HG03354 (cell line): ENCODE data around the gene SV2C.
"Not testable (repeated sequence)": the region's sequence is repeated elsewhere in the genome, so short reads cannot be mapped to it uniquely, and the experiment has no call there.

Source experiments
- ATAC-seq: cut with Tn5 transposase; IDR thresholded peaks from one replicate; pipeline ENCODE4 v1.9.1; 2021; ENCODE audit warnings: mild to moderate bottlenecking; ENCODE audit not compliant: unreplicated experiment, poor library complexity, severe bottlenecking

SV2C gene

GRCh38 chr5:76366596-76366995 lies 283.4 kb downstream of the SV2C start:
- no peak for ATAC-seq

- peak; percentile 70 for ATAC-seq
Measured at GRCh38 chr5:76367623-76368371, 284.6 kb downstream of the SV2C start.

DNA sequence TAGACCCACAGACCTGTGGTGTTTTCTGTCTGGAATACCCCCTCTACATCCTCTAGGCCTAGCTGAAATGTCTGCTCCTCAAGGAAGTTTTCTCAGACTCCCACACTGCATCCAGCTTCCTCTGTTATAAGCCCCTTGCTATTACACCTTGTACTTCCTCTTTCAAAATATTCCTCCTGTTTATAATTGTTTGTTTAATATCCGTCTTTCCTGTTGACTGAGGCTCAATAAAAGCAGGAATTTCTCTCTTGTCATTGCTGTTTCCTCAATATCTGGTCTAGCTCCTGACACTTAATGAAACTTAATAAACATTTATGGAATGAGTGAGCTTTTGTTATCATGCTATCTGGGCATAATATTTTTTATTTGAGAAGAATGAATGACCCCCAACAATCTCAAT lies 285.8 kb downstream of the SV2C start:
- no peak for ATAC-seq

GRCh38 chr5:76369668-76370067 lies 286.5 kb downstream of the SV2C start:
- ATAC-seq: not testable (repeated sequence)

GRCh38 chr5:76371960-76372322 lies 288.8 kb downstream of the SV2C start:
- ATAC-seq: no peak

DNA sequence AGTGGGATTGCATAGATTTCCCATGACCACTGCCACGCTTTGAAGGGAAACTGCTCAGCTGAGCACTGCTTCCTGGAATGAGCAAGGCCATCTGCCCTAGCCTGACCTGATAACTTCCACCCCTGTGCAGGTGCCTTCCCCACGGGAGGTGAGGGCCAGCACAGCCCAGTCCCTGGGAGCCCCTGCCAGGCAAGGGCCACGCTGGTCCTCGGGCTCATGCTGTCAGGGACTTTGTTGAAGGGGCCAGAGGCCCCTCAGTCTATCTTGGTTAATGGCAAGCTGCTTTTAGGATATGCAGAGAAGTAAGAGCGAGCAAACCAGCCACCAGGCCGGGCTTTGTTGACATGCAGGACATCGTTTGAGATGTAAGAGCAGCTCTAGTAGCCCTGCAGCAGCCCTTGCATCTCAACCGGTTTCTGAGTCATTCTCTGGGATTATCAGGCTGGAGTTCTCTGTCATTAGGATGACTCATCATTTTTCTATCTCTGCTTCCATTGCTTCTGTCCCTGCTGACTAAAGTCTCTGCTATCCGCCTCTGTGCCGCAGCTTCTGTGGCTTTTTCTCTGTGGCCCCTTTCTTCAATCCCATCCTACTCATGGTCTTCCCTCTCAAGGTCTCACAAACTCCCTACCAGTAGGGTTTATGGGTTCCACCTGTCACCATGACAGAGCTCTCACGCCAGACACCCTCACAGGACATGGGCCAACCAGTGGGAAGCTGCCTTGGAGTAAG lies 289.3 kb downstream of the SV2C start:
- ATAC-seq: no peak

DNA sequence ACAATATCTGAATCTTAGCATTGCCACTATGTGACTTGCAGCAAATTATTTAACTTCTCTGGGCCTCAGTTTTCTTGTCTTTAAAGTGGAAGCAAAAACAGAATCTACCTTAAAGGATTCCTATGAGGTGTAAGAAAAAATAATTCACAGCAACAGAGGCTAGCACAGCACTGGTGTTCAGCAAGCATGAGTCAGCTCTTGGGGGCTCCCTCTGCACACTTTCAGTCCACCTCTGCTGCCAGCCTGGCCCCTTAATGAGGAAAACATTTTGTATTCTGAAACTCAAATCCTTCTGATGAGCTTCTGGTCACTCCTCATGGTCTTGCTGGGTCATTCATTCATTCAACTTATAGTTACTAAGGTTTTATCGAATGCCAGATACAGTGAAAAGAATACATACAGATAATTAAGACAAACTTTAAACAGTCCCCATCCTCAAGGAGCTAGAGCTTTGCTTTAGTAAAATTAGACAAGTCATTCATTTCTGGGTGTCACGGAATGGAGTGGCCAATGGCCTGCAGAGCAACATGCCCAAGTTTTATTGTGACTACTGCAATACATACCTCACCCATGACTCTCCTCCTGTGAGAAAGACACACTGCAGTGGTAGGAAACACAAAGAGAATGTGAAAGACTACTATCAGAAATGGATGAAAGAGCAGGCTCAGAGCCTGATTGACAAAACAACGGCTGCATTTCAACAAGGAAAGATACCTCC lies 293.1 kb downstream of the SV2C start:
- no peak for ATAC-seq

DNA sequence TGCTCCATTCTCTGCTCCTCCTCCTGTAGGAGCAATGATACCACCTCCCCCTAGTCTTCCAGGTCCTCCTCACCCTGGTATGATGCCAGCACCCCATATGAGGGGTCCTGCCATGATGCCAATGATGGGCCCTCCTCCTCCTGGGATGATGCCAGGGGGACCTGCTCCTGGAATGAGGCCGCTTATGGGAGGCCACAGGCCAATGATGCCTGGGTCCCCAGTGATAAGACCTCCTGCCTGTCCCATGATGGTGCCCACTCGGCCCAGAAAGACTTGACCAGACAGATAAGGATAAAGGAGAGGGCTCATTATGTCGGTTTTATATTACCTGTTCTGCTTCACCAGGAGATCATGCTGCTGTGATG lies 293.7 kb downstream of the SV2C start:
- ATAC-seq: no peak

GRCh38 chr5:76378355-76378754 lies 295.2 kb downstream of the SV2C start:
- ATAC-seq: no peak

DNA sequence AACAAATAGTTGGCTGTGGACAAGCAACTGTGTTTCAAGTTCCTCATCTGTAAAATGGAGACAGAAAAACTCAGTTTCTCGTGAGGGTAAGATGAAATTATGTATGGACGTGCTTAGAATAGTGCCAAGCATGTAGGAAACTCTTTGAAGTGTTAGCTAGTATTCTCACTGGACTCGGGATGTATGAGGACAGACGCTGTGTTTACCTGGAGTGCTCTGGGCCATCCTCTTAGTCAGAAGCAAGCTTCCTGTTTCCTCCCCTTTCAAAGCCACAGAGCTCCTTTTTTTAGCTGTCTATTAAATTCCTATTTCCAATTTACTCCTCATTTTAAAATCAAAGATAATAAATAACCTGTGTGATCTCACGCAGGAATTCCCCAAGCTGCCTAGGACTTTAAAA lies 296.1 kb downstream of the SV2C start:
- ATAC-seq: no peak

DNA sequence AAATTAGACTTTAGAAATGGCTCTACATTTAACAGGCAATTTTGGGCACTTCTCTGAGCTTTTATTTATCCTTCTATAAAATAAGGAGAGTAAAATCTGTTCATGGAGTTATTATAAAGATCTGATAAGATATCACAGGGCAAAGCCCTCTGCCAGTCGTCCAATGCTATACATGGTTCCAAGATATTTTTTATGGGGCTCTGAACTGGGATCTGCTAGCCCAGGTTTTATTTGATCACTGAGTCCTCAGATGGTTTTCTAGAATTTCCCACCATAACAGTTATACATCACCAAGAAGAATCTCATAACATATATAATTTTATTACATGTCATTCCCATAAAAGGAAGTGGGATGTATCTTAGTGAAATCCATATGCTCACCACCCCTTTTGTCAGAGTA lies 296.7 kb downstream of the SV2C start:
- no peak for ATAC-seq

DNA sequence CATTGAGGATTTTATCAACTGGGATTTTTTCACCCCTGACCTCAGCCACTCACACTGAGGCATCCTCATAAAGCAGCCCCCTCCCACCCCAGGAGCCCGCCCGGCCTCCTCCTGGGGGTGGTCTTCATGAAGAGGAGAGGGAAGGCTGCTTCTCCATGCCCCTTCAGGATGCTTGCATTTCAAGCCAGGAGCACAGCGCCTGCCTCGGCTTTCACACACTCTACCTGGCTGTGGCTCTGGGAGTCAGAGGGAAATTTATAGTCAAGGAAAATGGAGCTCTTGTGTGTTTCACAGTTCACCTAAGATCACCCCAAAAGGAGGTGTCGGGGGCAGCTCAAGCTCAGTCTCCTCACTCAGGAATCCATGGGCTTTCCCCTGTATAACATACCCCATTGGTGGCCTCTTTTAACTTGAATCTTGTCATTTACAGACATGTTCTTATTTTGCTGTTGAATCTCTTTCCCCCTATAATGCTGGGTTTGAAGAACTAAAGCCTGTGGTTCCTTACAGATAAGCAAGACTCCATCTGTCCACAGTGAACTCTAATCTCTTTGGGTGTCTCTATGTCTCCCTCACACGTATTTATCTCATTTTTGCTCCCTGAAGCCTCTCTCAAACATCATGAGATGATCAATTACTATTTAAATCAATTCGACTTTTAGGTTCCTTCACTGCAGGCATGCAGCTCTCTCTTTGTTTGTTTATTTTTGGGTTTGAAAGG lies 297.3 kb downstream of the SV2C start:
- no peak for ATAC-seq

GRCh38 chr5:76383126-76383832 lies 300.1 kb downstream of the SV2C start:
- ATAC-seq: no peak

- no peak for ATAC-seq
Measured at GRCh38 chr5:76384189-76384588, 301.0 kb downstream of the SV2C start.

DNA sequence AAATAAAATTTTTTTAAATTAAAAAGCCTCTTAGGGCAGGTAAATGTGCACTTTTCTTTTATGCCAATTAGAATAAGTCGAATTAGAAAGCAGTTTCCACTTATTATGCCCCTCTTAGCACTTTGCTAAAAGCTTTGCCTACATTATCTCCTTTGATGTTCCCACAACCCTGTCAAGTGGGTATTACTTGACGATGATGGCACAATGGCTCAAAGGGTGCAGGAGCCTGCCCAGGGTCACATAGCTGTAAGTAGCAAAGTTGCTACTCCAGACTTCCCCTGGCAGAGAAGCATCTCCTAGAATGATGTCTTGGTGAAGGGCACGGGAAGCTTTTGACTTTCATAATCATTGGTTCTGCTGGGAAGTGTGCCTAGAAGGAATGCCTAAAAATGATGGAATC lies 301.5 kb downstream of the SV2C start:
- ATAC-seq: no peak

DNA sequence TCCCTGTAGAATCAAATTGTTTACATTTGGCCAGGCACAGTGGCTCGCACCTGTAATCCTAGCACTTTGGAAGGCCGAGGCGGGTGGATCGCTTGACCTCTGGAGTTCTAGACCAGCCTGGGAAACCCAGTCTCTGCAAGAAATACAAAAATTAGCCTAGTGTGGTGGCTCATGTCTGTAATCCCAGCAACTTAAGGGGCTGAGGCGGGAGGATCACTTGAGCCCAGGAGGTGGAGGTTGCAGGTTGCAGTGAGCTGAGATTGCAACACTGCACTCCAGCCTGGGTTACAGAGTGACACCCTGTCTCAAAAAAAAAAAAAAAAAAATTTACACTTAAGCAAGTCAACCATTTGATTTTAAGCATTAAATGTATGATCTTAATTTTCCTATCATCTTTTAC lies 302.4 kb downstream of the SV2C start:
- no peak for ATAC-seq

GRCh38 chr5:76386360-76386759 lies 303.2 kb downstream of the SV2C start:
- ATAC-seq: no peak

GRCh38 chr5:76388236-76388635 lies 305.1 kb downstream of the SV2C start:
- no peak for ATAC-seq

- no peak for ATAC-seq
Measured at GRCh38 chr5:76388791-76389512, 305.8 kb downstream of the SV2C start.
